Raji (cell line): ENCODE measurements around the gene SCAF4.

Experiments used
- POLR2A ChIP-seq: IDR thresholded peaks from 2 replicates; pipeline ENCODE4 v1.6.1; 2011; ENCODE audit warnings: low read depth, low read length, control low read depth; ENCODE audit not compliant: insufficient read depth

SCAF4 gene

GRCh38 chr21:31650930-31651329, 81.0 kb downstream of the SCAF4 start:
- TF ChIP-seq POLR2A, result no peak

GRCh38 chr21:31647650-31648049, 84.3 kb downstream of the SCAF4 start:
- TF ChIP-seq POLR2A, result no peak

- no peak for TF ChIP-seq POLR2A
Observed at GRCh38 chr21:31644643-31645042, 87.3 kb downstream of the SCAF4 start.

- no peak for TF ChIP-seq POLR2A
Observed at GRCh38 chr21:31641416-31641922, 90.4 kb downstream of the SCAF4 start.

GRCh38 chr21:31636874-31637273, 95.0 kb downstream of the SCAF4 start:
- TF ChIP-seq POLR2A, result no peak

GRCh38 chr21:31634993-31635392, 96.9 kb downstream of the SCAF4 start:
- no peak for TF ChIP-seq POLR2A

- TF ChIP-seq POLR2A, result no peak
Observed at GRCh38 chr21:31629972-31630711, 101.8 kb downstream of the SCAF4 start.

- no peak for TF ChIP-seq POLR2A
Observed at GRCh38 chr21:31624961-31625491, 106.9 kb downstream of the SCAF4 start.

- TF ChIP-seq POLR2A, result no peak
Observed at GRCh38 chr21:31624181-31624580, 107.7 kb downstream of the SCAF4 start.

- TF ChIP-seq POLR2A, result no peak
Observed at GRCh38 chr21:31623664-31624063, 108.3 kb downstream of the SCAF4 start.

GRCh38 chr21:31622397-31622796, 109.5 kb downstream of the SCAF4 start:
- no peak for TF ChIP-seq POLR2A
